HG02870 (cell line): ENCODE measurements around the gene GPR137B.
"Not testable (repeated sequence)": the region's sequence is repeated elsewhere in the genome, so short reads cannot be mapped to it uniquely, and the experiment has no call there.

Experiments
- ATAC-seq: cut with Tn5 transposase; IDR thresholded peaks from one replicate; pipeline ENCODE4 v1.9.1; 2021; ENCODE audit warnings: mild to moderate bottlenecking, moderate library complexity; ENCODE audit not compliant: unreplicated experiment

The GPR137B gene

GRCh38 chr1:236143104-236143948 is 987 bp downstream of the GPR137B start:
- ATAC-seq = peak; percentile 27

DNA sequence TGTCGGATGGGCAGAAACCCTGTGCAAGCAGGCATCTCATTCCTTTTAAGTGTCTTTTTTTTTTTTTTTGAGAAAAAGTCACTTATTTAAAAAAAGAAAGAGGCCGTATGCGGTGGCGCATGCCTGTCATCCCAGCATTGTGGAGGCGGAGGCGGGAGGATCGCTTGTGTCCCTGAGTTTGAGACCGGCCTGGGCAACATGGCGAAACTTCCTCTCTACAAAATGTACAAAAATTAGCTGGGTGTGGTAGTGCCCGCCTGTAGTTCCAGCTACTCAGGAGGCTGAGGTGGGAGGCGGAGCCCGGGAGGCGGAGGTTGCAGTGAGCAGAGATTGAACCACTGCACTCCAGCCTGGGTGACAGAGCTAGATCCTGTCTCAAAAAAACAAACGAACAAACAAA is 1.7 kb downstream of the GPR137B start:
- no peak for ATAC-seq

- ATAC-seq = peak; percentile 32
These were observed 2.3 kb downstream of the GPR137B start for GRCh38 chr1:236144446-236145150.

- ATAC-seq = no peak
These were observed 4.7 kb downstream of the GPR137B start for GRCh38 chr1:236147068-236147467.

GRCh38 chr1:236147521-236148469 is 5.5 kb downstream of the GPR137B start:
- ATAC-seq = no peak

- ATAC-seq = no peak
These were observed 6.1 kb downstream of the GPR137B start for GRCh38 chr1:236148470-236148845.

- no peak for ATAC-seq
These were observed 6.8 kb downstream of the GPR137B start for GRCh38 chr1:236149003-236149595.

- ATAC-seq = no peak
These were observed 7.4 kb downstream of the GPR137B start for GRCh38 chr1:236149696-236150228.

- ATAC-seq = no peak
These were observed 8.1 kb downstream of the GPR137B start for GRCh38 chr1:236150311-236150955.

- no peak for ATAC-seq
These were observed 8.6 kb downstream of the GPR137B start for GRCh38 chr1:236150986-236151385.

GRCh38 chr1:236151739-236152424 is 9.5 kb downstream of the GPR137B start:
- ATAC-seq = no peak

DNA sequence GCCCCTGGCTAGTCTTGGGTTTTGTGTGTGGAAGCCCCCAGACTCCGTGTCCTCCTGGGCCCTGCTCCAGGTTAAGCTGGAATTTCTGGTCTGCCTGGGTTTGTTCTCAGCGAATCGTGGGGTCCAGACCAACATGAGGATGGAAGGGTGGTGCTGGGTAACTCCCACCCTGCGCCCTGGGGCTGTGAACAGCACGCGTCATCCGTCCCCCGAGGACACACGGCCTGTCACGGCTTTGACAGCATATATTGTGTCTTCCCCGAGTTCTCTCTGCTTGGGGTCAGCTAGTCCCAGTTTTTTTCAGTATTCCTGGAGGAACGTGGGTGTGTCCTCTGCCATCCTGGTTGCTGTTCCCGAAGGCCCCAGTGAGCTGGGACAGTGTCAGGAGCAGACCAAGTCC is 11.8 kb downstream of the GPR137B start:
- ATAC-seq = no peak

GRCh38 chr1:236154671-236155398 is 12.5 kb downstream of the GPR137B start:
- no peak for ATAC-seq

- ATAC-seq = no peak
These were observed 13.0 kb downstream of the GPR137B start for GRCh38 chr1:236155399-236155767.

- no peak for ATAC-seq
These were observed 13.6 kb downstream of the GPR137B start for GRCh38 chr1:236155841-236156503.

- peak; percentile 85 for ATAC-seq
These were observed 14.3 kb downstream of the GPR137B start for GRCh38 chr1:236156512-236157208.

GRCh38 chr1:236158072-236158471 is 15.7 kb downstream of the GPR137B start:
- not testable (repeated sequence) for ATAC-seq

- no peak for ATAC-seq
These were observed 16.4 kb downstream of the GPR137B start for GRCh38 chr1:236158719-236159118.
